Measurements from ENCODE around the gene CCSER1. TPM values are rescaled to one million over a fixed set of nuclear protein-coding genes. Genes with fewer than 3 reads are reported as not detected.

CCSER1 gene
- total RNA-seq, 1 donor from 2014 or later, result 15.7 TPM

DNA sequence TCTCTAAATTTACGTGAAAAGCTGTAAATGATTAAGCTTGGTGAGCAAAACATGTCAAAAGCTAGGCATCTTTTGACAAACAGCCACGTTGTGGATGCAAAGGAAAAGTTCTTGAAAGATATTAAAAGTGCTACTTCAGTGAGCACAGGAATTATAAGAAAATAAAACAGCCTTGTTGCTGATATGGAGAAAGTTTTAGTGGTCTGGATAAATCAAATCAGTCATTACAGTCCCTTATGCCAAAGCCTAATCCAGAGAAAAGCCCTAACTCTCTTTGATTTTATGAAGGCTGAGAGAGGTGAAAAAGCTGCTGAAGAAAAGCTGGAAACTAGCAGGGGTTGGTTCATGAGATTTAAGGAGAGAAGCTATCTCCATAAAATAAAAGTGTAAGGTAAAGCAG lies 487.2 kb downstream of the CCSER1 start:
- no peaks in the 10 kb centered on the region for H3K36me3 Mint-ChIP-seq (ENCODE audit: unreplicated experiment)
- H3K27ac Mint-ChIP-seq (ENCODE audit: unreplicated experiment), result no peak overlapping the region
- TF ChIP-seq, protein P1, sequence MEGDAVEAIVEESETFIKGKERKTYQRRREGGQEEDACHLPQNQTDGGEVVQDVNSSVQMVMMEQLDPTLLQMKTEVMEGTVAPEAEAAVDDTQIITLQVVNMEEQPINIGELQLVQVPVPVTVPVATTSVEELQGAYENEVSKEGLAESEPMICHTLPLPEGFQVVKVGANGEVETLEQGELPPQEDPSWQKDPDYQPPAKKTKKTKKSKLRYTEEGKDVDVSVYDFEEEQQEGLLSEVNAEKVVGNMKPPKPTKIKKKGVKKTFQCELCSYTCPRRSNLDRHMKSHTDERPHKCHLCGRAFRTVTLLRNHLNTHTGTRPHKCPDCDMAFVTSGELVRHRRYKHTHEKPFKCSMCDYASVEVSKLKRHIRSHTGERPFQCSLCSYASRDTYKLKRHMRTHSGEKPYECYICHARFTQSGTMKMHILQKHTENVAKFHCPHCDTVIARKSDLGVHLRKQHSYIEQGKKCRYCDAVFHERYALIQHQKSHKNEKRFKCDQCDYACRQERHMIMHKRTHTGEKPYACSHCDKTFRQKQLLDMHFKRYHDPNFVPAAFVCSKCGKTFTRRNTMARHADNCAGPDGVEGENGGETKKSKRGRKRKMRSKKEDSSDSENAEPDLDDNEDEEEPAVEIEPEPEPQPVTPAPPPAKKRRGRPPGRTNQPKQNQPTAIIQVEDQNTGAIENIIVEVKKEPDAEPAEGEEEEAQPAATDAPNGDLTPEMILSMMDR (IDR thresholded peaks at IDR 0.05; ENCODE audit: partially characterized antibody, unreplicated experiment), result no peak
- H3K4me3 Mint-ChIP-seq (ENCODE audit: unreplicated experiment), result no peak overlapping the region
- H3K4me1 Mint-ChIP-seq (ENCODE audit: low read depth, unreplicated experiment), result no peaks in the 10 kb centered on the region
- DNase-seq, result no peak
- no peaks in the 10 kb centered on the region for H3K9me3 Mint-ChIP-seq (ENCODE audit: unreplicated experiment)
- no peaks in the 10 kb centered on the region for H3K27me3 Mint-ChIP-seq (ENCODE audit: unreplicated experiment)

DNA sequence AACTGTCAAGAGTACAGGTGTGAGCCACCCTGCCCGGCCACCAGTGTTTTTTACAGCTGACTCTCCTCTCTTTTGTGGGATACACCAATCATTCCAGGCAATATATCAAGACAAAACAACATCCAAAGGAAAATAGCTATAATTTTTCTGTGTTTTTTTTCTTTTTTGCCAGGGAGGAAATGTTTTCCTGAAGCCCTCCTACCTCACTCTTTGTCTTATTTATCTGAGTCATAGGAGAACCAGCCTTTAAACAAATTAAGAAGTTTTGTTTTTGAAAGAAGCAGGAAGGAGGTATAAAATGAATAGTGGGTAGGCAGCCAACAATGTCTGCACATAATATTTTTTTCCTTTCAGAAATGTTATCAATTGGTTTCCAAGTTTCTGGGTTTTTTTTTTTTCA lies 493.9 kb downstream of the CCSER1 start:
- Mint-ChIP-seq H3K4me3 (ENCODE audit: unreplicated experiment) (no peak overlapping the region), H3K36me3 (ENCODE audit: unreplicated experiment) (no peaks in the 10 kb centered on the region), H3K9me3 (ENCODE audit: unreplicated experiment) (no peaks in the 10 kb centered on the region), H3K27ac (ENCODE audit: unreplicated experiment) (no peak overlapping the region), H3K4me1 (ENCODE audit: low read depth, unreplicated experiment) (no peaks in the 10 kb centered on the region), H3K27me3 (ENCODE audit: unreplicated experiment) (no peaks in the 10 kb centered on the region)
- DNase-seq, result no peak
- TF ChIP-seq, protein P1 (IDR thresholded peaks at IDR 0.05; ENCODE audit: partially characterized antibody, unreplicated experiment), result no peak

DNA sequence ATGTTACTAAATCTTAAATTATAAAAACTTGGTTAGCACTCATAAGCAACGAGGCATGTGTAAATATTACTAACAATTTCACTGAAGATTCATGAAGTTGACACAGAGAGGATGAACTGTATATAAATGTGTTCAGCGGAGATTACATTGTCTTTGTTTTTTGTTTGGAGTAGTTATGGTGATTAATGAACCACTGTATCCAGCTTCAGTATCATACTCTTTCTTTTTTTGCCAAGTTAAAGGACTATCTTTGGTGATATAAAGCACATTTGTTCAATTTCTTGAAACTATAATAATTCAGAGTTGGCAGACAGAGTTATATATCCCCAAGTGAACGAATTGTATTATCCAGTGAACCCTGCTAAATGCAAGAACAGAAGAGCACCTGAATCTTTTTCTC lies 497.6 kb downstream of the CCSER1 start:
- Mint-ChIP-seq H3K27ac (ENCODE audit: unreplicated experiment) (no peak overlapping the region), H3K27me3 (ENCODE audit: unreplicated experiment) (no peaks in the 10 kb centered on the region), H3K4me1 (ENCODE audit: low read depth, unreplicated experiment) (no peaks in the 10 kb centered on the region), H3K36me3 (ENCODE audit: unreplicated experiment) (no peaks in the 10 kb centered on the region), H3K4me3 (ENCODE audit: unreplicated experiment) (no peak overlapping the region), H3K9me3 (ENCODE audit: unreplicated experiment) (no peaks in the 10 kb centered on the region)
- no peak for DNase-seq
- TF ChIP-seq, protein P1 (IDR thresholded peaks at IDR 0.05; ENCODE audit: partially characterized antibody, unreplicated experiment), result no peak

DNA sequence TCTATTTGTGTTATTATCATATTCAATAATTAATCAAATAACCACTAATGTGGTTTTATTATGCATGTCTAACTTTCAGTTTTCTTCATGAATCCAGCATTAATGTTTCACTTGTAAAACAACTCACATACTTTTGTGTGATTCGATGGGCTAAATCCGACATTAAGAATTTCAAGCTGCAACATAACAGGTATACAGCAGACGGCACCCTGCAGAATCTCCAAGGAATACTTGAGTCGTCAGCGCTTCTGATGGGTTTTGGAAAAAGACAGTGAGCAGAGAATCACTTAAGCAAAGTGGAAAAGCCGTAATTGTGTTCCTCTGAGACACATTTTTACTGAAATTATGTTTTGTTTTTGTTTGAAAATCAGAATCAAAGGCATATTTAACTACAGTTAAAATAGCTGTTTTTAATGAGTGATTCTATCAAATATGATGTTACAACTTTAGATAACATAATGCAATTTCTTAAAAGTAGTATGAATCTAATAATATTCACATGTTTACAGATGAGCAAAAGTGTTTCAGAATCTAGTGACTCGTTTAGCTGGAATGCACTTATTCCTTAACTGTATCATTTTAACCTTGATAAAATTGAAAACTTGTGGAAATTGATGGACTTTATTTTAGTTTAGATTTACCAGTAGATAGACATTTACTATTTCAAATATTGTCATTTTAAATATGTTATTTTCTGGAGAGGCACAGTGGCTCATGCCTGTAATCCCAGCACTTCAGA lies 514.8 kb downstream of the CCSER1 start:
- H3K36me3 Mint-ChIP-seq (ENCODE audit: unreplicated experiment), result no peaks in the 10 kb centered on the region
- DNase-seq, result no peak

DNA sequence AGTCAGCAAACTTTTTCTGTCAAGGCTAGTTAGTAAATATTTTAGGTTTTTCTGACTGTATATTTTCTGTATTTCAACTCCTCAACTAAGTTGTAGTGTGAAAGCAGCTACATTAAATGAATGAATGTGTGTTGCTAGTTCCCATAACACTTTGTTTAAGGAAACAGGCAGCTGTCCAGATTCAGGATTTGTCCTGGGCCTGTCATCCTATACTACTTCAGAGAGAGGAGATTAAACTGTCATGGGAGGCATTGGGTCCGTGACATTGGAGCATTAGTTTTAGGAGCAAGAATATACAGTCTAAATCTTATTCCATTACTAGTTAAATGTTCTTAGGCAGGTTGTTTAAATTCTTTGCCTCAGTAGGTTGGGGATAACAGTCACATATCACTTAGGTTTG lies 516.0 kb downstream of the CCSER1 start:
- no peak overlapping the region for H3K4me3 Mint-ChIP-seq (ENCODE audit: unreplicated experiment)
- TF ChIP-seq, protein P1 (IDR thresholded peaks at IDR 0.05; ENCODE audit: partially characterized antibody, unreplicated experiment), result no peak

More for the DNA sequence above, 514.8 kb downstream of the CCSER1 start:
- H3K9me3 Mint-ChIP-seq (ENCODE audit: unreplicated experiment), result peaks cover 1% of the 10 kb centered on the region
- H3K4me1 Mint-ChIP-seq (ENCODE audit: low read depth, unreplicated experiment), result peaks cover 7% of the 10 kb centered on the region
- H3K27me3 Mint-ChIP-seq (ENCODE audit: unreplicated experiment), result no peaks in the 10 kb centered on the region
- TF ChIP-seq, protein P1 (IDR thresholded peaks at IDR 0.05; ENCODE audit: partially characterized antibody, unreplicated experiment), result no peak
- no peak overlapping the region for H3K4me3 Mint-ChIP-seq (ENCODE audit: unreplicated experiment)
- H3K27ac Mint-ChIP-seq (ENCODE audit: unreplicated experiment), result peak overlapping the region; percentile 43

More for the DNA sequence above, 516.0 kb downstream of the CCSER1 start:
- H3K36me3 Mint-ChIP-seq (ENCODE audit: unreplicated experiment), result no peaks in the 10 kb centered on the region
- no peak overlapping the region for H3K27ac Mint-ChIP-seq (ENCODE audit: unreplicated experiment)
- H3K27me3 Mint-ChIP-seq (ENCODE audit: unreplicated experiment), result no peaks in the 10 kb centered on the region
- DNase-seq, result no peak
- H3K9me3 Mint-ChIP-seq (ENCODE audit: unreplicated experiment), result peaks cover 1% of the 10 kb centered on the region
- peaks cover 7% of the 10 kb centered on the region for H3K4me1 Mint-ChIP-seq (ENCODE audit: low read depth, unreplicated experiment)
